ENCODE results near the gene MS4A4A.

Gene MS4A4A

DNA sequence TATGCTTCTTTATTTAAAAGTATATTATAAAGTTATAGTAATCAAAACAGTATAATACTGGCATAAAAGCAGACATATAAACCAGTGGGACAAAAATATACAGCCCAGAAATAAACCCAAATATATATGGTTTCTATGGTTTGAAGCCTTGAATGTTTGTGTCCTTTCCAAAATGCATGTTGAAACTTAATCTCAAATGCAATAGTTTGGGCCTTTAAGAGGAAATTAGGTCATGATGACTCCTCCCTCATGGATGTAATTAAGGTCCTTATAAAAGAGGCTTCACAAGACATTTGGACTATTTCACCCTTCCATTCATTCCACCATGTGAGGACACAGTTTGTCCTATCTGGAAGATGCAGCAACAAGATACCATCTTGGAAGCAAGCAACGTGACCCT is 46.5 kb downstream of the MS4A4A start, which contains the start of gene MS4A6E:
Gene MS4A6E, plus strand, starts transcription at position 301 of the 400 bp plus-strand sequence. CDS start 7,641 bp downstream, outside the sequence.
- POLR2A ChIA-PET, result no interaction called here
- CTCF ChIA-PET, result no interaction called here
- H3K4me3 ChIP-seq (ENCODE audit: low read depth, low read length), result no peak within 1 kb of the TSS
- TF ChIP-seq, protein P1, sequence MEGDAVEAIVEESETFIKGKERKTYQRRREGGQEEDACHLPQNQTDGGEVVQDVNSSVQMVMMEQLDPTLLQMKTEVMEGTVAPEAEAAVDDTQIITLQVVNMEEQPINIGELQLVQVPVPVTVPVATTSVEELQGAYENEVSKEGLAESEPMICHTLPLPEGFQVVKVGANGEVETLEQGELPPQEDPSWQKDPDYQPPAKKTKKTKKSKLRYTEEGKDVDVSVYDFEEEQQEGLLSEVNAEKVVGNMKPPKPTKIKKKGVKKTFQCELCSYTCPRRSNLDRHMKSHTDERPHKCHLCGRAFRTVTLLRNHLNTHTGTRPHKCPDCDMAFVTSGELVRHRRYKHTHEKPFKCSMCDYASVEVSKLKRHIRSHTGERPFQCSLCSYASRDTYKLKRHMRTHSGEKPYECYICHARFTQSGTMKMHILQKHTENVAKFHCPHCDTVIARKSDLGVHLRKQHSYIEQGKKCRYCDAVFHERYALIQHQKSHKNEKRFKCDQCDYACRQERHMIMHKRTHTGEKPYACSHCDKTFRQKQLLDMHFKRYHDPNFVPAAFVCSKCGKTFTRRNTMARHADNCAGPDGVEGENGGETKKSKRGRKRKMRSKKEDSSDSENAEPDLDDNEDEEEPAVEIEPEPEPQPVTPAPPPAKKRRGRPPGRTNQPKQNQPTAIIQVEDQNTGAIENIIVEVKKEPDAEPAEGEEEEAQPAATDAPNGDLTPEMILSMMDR (IDR thresholded peaks at IDR 0.05; ENCODE audit: insufficient read depth, low read length, missing control alignments), result no peak
- no peak for DNase-seq (ENCODE audit: low read depth, low spot score)

DNA sequence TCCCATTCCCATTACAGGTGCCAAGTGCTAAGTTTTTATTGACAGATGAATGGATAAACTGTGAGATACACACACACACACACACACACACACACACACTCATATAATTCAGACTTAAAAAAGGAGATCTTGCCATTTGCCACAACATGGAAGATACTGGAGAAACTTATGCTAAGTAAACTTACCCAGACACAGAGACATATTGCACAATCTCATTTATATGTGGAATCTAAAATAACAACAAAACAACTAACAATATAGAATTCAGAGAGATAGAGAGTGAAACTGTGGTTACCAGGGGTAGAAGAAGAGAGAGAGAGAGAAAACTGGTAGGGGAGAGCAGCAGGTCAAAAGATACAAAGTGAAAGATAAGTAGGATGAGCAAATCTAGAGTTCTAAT is 48.0 kb downstream of the MS4A4A start:
- no peak for DNase-seq (ENCODE audit: low read depth, low spot score)
- POLR2A ChIA-PET, result no interaction called here
- no peak overlapping the region for H3K4me3 ChIP-seq (ENCODE audit: low read depth, low read length)
- CTCF ChIA-PET, result no interaction called here
- TF ChIP-seq, protein P1 (IDR thresholded peaks at IDR 0.05; ENCODE audit: insufficient read depth, low read length, missing control alignments), result no peak

DNA sequence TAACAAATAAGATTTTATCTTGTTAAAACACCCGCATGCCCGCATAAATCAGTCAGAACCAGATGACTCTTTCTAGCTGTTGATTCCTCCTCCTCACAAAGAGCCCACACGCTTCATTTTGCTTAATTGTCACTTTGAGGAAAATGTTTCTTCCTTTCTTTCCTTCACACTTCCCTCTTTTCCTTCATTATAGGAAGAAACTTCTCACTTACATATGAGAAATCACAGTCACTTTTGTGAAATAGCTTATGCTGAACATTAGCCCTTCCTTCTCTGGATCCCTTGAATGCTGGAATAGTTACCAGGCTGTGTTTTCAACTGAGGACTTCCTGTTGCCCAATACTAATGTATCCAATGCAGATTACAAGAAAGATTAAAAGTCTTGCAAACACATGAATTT is 52.4 kb downstream of the MS4A4A start:
- DNase-seq (ENCODE audit: low read depth, low spot score), result no peak
- ChIA-PET CTCF (no interaction called here), POLR2A (no interaction called here)
- TF ChIP-seq, protein P1 (IDR thresholded peaks at IDR 0.05; ENCODE audit: insufficient read depth, low read length, missing control alignments), result no peak
- no peak overlapping the region for H3K4me3 ChIP-seq (ENCODE audit: low read depth, low read length)

DNA sequence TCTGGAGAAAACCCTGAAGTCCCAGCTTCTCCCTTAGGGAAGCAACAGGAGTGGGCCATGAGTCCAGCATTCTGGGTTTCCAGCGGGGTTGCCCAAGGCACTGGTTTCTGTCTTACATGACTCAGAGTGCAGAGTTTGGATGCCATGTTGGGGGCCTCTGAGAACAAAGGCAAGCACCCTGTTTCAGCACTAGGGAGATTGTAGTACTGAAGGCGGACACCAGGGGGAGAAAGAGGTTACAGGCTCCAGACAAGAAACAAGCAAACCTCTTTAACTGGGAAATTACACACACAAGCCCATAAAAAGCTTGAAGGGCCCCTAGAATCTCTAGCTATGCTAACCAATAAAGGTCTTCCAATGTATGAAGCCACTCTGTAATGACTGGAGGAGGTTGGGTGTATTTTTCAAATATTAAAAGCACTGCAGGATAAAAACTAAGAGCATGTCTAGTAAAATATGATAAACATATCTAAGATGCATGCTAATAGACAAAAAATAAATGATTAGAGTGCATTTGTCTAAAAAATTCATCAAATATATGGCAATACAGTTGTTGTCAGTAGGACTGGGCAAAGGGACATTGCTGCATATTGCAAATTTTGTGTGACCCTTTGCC is 53.6 kb downstream of the MS4A4A start:
- POLR2A ChIA-PET, result no interaction called here
- TF ChIP-seq, protein P1 (IDR thresholded peaks at IDR 0.05; ENCODE audit: insufficient read depth, low read length, missing control alignments), result peak; percentile 36
- CTCF ChIA-PET, result no interaction called here
- DNase-seq (ENCODE audit: low read depth, low spot score), result no peak
- H3K4me3 ChIP-seq (ENCODE audit: low read depth, low read length), result no peak overlapping the region

DNA sequence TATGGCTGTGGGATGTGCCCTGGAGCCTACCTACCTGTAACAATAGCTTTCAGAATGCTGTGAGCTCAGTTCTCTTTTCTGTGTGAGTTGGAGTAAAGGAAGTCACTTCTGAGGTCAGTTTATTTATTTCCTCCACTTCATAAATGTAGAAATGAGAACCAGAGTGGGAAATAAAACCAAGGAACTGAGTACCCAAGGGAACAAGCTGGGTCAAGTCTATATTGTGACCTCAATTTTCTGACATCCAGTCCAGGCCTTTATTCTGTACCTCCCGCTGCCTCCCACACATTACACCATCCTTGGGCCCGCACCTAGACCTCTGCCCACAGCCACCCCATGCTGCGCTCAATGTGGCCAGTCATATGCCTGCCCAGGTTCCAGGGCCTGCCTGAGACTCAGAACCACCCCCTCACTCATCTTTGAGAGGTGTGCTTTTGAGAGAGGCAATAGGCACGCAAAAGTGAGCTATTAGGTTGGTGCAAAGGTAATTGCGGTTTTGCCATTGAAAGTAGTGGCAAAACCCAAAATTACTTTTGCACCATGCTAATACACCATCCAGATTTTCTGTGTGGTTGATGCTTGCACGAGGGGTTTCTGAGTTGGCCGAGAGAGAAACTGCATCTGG is 56.4 kb downstream of the MS4A4A start:
- no peak overlapping the region for H3K4me3 ChIP-seq (ENCODE audit: low read depth, low read length)
- TF ChIP-seq, protein P1 (IDR thresholded peaks at IDR 0.05; ENCODE audit: insufficient read depth, low read length, missing control alignments), result no peak
- DNase-seq (ENCODE audit: low read depth, low spot score), result no peak
- ChIA-PET CTCF (no interaction called here), POLR2A (no interaction called here)

DNA sequence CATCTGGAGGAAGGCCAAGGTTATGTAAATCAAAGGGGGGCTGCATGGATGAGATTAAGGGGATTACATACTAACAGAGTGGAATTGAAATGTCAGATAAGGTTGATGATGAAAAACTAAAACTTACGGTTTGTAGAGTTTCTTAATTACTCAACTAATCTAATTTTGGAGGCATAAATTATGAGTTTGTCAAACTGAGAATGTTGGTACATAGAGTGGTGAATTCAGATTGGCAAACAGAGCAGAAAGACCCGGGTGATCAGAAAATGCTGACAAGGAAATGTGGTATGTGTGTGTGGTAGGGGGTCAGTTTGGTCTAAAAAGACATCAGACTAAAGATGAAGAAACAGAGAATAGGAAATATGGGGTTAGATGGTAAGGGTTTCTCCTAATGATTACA is 57.6 kb downstream of the MS4A4A start:
- TF ChIP-seq, protein P1 (IDR thresholded peaks at IDR 0.05; ENCODE audit: insufficient read depth, low read length, missing control alignments), result no peak
- CTCF ChIA-PET, result no interaction called here
- no peak overlapping the region for H3K4me3 ChIP-seq (ENCODE audit: low read depth, low read length)
- no peak for DNase-seq (ENCODE audit: low read depth, low spot score)
- POLR2A ChIA-PET, result no interaction called here
